Globus pallidus (tissue), 1 donor: ENCODE measurements around the gene MSI2.

Experiments
- DNase-seq: peaks from one replicate; pipeline ENCODE4 v3.0.0-alpha.2; 2015; ENCODE audit warnings: low spot score

Gene MSI2

GRCh38 chr17:57638284-57638683 is 382.0 kb downstream of the MSI2 start:
- DNase-seq, result no peak

GRCh38 chr17:57639381-57639780 is 383.1 kb downstream of the MSI2 start:
- DNase-seq, result no peak

DNA sequence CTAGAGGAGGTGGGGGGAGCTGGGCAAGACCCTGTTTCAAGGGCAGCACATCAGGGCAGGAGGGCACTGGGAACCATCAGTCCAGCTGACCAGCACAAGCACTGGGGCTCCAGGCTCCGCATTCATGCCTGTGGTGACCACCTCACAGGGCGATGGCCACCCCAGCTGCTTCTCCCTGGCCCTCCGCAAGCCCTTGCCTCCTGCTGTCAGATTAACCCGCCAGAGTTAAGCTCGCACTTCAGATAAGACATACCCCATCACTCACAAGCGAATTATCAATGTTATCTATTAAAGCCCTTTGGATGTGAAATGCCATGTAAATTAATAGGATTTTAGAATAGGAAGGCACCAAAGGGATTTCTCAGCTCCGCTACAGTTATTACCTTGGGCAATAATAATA is 383.8 kb downstream of the MSI2 start:
- no peak for DNase-seq

DNA sequence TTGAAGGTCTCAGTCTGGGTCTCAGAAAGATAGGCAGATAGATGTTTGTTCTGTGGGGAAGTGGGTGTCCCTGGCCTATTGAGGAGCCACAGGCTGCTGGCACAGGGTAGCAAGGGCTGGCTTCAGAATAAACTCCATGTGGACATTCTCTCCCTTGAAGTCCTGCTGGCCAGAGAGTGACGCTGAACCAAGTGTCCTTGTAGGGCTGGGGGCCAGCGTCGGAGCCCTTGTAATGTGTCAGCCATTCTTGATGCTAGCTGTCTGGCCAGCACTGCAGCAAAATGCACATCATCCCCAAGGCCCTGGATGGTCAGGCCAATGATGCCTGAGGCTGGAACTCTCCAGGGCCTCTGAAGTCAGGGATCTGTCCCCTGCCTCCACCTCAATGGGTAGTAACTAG is 385.4 kb downstream of the MSI2 start:
- no peak for DNase-seq

- DNase-seq, result no peak
Measured at GRCh38 chr17:57643062-57643461, 386.7 kb downstream of the MSI2 start.

GRCh38 chr17:57644326-57644725 is 388.0 kb downstream of the MSI2 start:
- no peak for DNase-seq

DNA sequence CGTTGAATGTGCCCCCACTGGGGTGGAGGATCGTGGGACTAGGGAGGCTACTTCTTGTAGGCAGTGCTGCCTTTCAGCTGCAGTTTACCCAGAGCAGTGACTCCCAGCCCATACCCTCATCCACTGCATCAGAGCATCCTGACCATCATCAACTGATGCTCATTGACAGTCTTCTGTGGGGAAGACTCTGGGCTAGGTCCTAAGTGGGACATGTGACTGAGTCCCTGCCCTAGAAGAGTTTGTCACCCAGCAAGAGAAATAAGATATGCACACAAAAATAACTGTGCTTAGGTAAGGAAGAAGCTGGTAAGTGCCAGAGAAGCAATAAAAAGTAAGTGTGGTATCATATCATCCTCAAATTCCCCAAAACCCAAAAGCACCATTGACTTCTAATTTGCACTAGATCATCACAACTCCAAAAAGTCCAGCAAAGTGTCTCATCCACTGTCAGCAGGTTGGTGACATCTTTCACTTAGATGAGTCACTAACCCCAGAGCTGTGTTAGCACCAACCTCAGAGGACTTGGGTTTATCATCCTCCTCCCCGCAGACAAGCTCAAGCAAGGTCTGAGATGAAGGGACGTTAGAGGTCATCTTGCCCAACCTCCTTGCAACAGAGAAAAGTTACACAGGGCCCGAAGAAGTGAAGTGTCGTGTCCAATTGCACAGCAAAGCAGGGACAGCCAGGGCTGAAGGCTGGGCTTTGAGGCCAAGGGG is 389.8 kb downstream of the MSI2 start:
- DNase-seq, result no peak

DNA sequence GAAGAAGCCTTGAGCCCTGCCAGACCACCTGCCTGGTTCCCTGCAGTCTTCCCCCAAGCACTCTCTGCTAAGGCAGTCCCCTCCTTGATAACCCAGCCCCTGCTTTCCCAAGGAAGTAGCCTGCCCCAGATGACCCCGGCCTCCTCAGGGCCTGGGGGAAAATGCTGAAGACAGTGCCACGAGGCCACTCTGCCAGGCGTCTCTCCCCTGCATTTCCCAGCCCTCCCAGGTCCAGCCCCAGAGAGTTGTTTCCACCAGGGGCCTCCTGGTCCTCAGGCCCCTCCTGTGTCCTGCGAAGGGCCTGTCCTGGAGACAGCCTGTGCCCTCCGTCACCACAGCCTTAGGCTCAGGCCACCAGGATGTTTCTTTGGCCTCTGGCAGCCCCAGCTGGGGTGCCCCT is 392.4 kb downstream of the MSI2 start:
- DNase-seq, result no peak

DNA sequence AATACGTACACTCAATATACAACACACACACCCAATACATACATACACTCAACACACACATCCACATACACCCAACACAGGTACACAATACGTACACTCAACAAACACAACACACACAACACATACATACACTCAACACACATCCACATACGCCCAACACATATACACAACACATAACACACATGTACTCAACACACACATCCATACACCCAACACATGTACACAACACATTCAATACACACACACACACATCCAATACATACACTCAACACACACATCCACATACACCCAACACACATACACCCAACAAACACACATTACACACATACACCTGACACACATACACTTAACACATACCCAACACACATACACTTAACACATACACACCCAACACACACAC is 392.9 kb downstream of the MSI2 start:
- no peak for DNase-seq

DNA sequence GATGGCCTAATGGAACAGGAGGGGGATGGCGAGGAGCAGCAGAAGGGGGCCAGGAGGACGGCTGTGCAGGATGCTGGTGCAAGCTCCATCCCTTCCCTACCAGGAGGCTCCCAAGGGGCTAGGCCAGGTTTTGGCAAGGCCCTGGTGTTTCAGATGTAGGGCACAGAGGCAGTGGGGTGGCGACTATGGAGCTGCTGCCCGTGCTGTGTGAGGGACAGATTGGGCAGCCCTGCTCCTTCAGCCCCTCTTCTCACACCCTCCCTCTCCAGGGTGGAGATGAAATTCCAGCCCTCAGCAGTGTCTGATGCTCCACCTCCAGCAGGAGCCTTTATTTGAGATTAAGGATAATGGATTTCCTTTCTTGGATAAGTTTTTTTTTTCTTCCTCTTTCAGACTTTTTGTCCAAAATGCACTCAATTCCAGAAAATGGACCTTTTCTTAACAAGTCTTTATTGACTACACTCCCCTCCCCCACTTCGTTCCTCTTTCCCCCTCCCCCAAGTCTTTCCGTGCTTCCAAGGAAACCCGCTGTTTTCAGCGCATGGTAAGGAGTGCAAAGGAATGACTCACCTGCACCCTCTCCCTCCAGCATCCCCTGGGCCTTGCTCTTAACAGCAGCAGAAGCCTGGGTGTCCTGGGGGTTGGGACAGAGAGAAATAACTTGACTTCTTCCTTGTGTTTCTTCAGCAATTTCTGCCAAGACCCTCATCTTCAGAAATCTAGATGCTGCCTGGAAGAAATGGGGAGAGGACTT is 393.6 kb downstream of the MSI2 start:
- DNase-seq, result no peak

- no peak for DNase-seq
Measured at GRCh38 chr17:57650548-57650947, 394.2 kb downstream of the MSI2 start.

- DNase-seq, result no peak
Measured at GRCh38 chr17:57651451-57651850, 395.1 kb downstream of the MSI2 start.

DNA sequence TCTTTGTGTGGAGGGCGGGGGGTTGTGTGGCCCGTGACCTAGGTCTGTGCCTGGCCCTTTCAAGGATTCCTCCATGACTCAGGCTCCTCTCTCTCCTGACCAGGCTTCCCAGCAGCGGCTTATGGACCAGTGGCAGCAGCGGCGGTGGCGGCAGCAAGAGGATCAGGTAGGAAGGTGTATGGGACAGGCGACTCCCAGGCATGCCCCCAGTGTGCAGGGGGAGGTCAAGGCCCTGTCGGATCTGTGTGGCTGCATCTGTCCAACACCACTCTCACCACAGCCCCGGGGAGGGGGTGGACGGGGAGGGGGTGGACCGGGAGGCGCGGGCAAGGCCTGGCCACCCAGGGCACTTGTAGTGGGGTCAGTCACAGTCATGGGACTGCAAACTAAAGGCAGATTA is 395.7 kb downstream of the MSI2 start:
- DNase-seq, result no peak

DNA sequence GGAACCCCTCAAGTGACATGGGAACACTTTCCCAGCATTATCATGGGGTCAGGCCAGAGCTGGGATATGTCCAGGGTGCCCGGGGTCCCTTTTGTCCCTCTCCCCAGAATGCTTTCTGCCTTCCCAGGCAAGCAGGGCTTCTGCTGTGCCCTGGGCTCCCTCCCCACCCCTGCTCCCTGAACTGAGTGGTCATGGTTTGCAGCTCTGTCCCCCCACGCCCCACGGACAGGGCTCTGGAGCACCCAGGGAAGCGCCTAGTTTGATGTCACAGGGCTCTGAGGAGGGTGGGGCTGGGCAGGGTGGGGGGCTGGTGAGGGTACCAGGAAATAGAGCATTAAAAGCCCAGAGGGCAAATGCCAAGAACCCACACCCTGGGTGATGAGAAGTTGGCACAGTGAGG is 396.5 kb downstream of the MSI2 start:
- DNase-seq, result no peak

- DNase-seq, result no peak
Measured at GRCh38 chr17:57653279-57653678, 397.0 kb downstream of the MSI2 start.

GRCh38 chr17:57654040-57654775 is 397.9 kb downstream of the MSI2 start:
- DNase-seq, result no peak

DNA sequence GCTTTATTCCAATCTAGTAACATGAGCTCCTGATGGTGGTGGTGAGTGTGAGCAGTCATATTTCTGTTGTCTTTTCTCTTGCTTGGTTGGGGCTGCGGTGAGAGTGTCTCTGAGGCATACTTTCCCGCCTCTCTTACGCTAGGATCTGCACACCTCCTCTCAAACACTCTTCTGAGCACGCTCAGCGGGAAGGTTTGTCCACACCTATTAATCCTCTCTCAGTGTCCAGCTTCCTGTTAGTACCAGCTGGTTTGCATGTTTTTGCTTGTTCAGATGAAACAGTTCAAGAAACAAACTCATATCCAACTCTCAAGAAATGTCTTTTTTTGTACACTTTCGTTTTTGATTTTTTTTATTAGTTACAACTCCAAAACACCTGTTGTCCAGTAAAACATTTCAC is 399.2 kb downstream of the MSI2 start:
- no peak for DNase-seq

DNA sequence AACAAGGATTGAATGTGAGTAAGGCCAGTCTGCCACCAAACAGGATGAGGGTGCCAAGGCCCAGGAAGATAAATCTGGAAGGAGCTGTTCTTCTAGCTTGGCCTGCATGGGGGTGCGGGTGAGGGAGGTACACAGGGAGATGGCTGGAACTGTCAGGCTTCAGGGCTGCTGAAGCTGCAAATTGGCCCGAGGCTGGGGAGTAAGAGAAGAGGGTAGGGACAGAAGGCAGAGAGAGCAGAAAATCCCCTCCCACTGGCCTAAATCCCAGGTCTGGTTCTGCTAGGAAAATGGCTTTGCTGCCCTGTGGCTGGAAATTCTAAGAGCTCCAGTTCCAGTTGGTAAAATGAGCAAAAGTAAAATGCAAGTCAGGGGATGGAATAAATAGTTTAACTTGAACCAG is 400.9 kb downstream of the MSI2 start:
- DNase-seq, result peak; percentile 47

GRCh38 chr17:57662041-57662440 is 405.7 kb downstream of the MSI2 start:
- DNase-seq, result no peak

GRCh38 chr17:57662644-57663308 is 406.5 kb downstream of the MSI2 start:
- DNase-seq, result peak; percentile 99

DNA sequence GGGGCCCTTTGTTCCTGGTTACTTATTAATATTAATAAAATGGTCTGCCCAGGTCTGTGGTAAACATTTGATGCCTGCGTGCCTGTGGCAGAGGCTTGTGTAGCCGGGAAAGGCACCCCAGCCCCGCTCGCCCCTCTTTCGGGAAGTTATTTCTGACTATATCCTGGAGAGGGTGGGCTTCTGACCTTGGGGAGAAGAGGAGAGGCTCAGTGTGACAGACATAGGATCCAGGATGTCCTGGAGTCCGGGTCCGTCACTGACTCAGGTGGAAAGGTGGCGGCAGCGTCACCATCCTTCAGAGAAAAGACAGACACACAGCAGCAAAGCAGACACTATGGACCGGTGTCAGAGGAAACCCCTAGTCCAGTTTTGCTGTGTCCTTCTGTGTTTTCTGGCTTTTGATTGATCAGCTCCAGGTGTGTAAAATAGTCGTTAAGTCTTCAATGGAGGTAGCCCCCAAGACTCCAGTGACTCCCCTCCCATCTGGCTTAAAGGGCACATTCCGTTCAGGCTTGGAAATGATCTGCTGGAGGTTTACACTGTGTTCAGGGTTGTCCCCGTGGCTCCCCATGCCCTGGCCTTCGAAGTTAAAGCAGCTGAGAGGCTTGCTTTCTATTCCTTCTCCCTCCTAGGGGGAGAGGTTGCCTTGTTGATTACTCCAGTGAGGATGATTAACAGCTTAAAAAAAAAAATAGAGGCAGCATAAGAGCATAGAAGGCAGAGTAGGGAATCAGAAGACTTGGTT is 407.2 kb downstream of the MSI2 start:
- no peak for DNase-seq

DNA sequence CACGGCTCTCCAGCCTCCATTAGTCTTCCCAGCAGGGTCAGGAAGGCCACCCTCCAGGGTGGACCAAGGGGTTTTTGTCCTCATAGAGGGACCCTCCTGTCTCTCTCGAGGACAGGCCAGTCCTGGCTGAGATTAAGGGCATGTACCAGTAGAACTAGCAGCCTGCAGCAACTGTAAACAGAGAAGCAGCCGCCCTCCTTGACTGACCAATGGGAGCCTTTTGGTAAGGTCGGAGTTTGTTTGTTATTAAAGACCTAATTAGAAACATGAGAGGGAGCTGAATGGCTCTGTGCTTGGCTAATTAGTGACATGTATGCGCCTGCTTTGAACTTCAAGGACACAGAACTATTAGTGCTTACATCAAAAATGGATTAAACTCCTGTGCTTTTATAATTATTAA is 408.8 kb downstream of the MSI2 start:
- no peak for DNase-seq
